Spleen (tissue), 7 donors: ENCODE measurements around the gene C3orf20.

ENCODE experiments used
- CTCF ChIP-seq, 11 experiments: fragments of 200-600 bp in 7 of 11; fragments of 450-650 bp in 4 of 11; sonication (generic) in 4 of 11; IDR thresholded peaks in 8 of 11; conservative IDR thresholded peaks in 3 of 11; 1 replicate in 7 of 11; 2 replicates in 4 of 11; pipeline versions ENCODE4 v1.4.0 to v1.8.0; 2016 to 2021; ENCODE audit warnings: antibody characterized with exemption in 11 of 11, inconsistent platforms in 4 of 11, mild to moderate bottlenecking in 1 of 11
- POLR2A ChIP-seq, 3 donors: fragments of 450-650 bp; IDR thresholded peaks; one replicate each; pipeline ENCODE4 v1.5.1; 2017; ENCODE audit warnings: antibody characterized with exemption in 3 of 3, mild to moderate bottlenecking in 1 of 3
- POLR2AphosphoS5 ChIP-seq, 3 donors: sonication (generic); formaldehyde crosslinking; IDR thresholded peaks; one replicate each; pipeline ENCODE4 v1.5.1; 2017; ENCODE audit warnings: antibody characterized with exemption in 3 of 3
- donor health status: DM: no; HTN: no; CAD: no; lungs with moderate emphysema.
- donor health status: DM: no; HTN: no; CAD: no.
- donor health status: DM: no; HTN: no; CAD: no.

GRCh38 chr3:14814411-14814871 lies 139.5 kb downstream of the C3orf20 start:
- TF ChIP-seq CTCF (IDR thresholded peaks at IDR 0.05 in 8 of 11, conservative IDR thresholded peaks at IDR 0.05 in 3 of 11) (no peak), POLR2A (IDR thresholded peaks at IDR 0.05) (no peak), POLR2AphosphoS5 (IDR thresholded peaks at IDR 0.05) (no peak)
